Hepatocyte (in vitro differentiated cells): Measurements from ENCODE around the gene NUDT14.

Source experiments
- CTCF ChIP-seq: fragments of 200-600 bp; sonication (generic); IDR thresholded peaks from 2 replicates; pipeline ENCODE4 v1.5.1; 2016; ENCODE audit warnings: antibody characterized with exemption, mild to moderate bottlenecking; ENCODE audit not compliant: poor library complexity
- EZH2 ChIP-seq: fragments of 200-600 bp; sonication (generic); IDR thresholded peaks from 2 replicates; pipeline ENCODE4 v1.6.1; 2016; ENCODE audit warnings: antibody characterized with exemption, mild to moderate bottlenecking, borderline replicate concordance
- EZH2phosphoT487 ChIP-seq: fragments of 200-600 bp; sonication (generic); IDR thresholded peaks from one replicate; pipeline ENCODE4 v1.6.1; 2018; ENCODE audit warnings: antibody characterized with exemption, mild to moderate bottlenecking, low read depth, moderate library complexity; ENCODE audit not compliant: unreplicated experiment, severe bottlenecking

DNA sequence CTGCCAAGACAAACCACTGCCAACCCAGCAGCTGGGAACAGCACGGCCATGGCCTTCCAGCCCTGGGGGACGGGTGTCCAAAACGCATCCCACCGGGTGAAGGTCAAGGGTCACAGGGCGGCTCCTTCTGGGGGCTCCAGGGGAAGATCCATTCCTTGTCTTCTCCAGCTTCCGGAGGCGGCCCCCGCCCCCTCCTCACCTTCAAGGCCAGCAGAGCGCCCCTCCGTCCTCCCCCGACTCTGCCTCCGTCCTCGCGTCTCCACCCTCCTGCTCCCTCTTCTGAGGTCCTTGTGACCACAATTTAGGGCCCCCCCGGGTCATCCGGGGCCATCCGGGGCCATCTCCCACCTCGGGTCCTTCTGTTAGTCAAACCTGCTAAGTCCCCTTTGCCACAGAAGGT, 3.9 kb upstream of the NUDT14 start:
- TF ChIP-seq CTCF (no peak), EZH2phosphoT487 (no peak), EZH2 (no peak)
